DOHH2 (cell line): ENCODE data around the gene NBPF15.
"Not testable (repeated sequence)": the region's sequence is repeated elsewhere in the genome, so short reads cannot be mapped to it uniquely, and the experiment has no call there.

Experiments used
- CTCF ChIP-seq: fragments of 200-600 bp; sonication (generic); IDR thresholded peaks from one replicate; pipeline ENCODE4 v1.5.1; 2014; ENCODE audit warnings: antibody characterized with exemption, mild to moderate bottlenecking, low read depth, low read length; ENCODE audit not compliant: poor library complexity, severe bottlenecking
- EZH2phosphoT487 ChIP-seq: fragments of 200-600 bp; sonication (generic); IDR thresholded peaks from 2 replicates; pipeline ENCODE4 v1.6.1; 2017; ENCODE audit warnings: borderline replicate concordance, mild to moderate bottlenecking, antibody characterized with exemption, low read length, moderate library complexity, mixed read lengths

GRCh38 chr1:144413404-144414118, 47.9 kb downstream of the NBPF15 start:
- TF ChIP-seq CTCF, EZH2phosphoT487: not testable (repeated sequence)
